HG03159 (cell line): ENCODE data around the gene EME1.

ENCODE experiments used
- ATAC-seq: cut with Tn5 transposase; IDR thresholded peaks from one replicate; pipeline ENCODE4 v1.9.1; 2021; ENCODE audit warnings: mild to moderate bottlenecking, moderate library complexity; ENCODE audit not compliant: unreplicated experiment

EME1 gene

DNA sequence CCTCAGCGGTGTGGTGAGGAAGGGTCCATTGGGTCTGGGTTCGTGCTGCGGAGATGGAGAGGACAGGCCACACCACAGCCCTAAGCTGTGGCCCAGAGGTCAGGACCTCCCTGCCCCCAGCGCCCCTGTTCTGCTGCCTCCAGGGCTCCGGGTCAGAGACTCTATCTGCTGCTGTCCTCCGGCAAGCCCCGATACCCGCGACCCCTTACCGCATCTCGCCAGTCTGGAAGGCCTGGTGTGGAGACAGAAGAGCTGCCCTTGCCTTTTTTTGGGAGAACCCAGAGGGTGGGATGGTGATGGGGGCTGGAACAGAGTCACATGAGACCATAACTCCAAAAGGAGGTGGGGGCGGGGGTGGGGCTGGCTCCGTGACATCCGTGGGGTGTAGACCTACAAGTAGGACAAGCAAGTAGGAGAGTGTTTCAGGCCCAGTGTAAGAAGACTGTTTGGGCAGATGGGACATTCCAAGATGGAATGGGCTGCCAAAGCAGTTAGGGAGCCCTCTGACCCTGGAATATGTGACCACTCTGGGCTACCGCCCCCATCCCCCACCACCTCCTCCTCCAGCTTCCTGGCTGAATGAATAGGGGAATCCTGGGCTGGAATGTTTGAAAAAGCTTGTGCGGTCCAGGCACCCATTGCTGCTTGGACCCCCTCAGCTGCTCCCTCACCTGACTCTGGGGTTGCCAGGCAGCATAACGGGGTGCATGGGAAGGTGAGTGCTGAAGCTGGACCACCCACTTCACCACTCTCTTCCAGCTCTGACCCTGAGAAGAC is 25.7 kb upstream of the EME1 start:
- ATAC-seq: no peak

GRCh38 chr17:50347894-50348291 is 25.1 kb upstream of the EME1 start:
- no peak for ATAC-seq

GRCh38 chr17:50348522-50349242 is 24.3 kb upstream of the EME1 start:
- no peak for ATAC-seq

DNA sequence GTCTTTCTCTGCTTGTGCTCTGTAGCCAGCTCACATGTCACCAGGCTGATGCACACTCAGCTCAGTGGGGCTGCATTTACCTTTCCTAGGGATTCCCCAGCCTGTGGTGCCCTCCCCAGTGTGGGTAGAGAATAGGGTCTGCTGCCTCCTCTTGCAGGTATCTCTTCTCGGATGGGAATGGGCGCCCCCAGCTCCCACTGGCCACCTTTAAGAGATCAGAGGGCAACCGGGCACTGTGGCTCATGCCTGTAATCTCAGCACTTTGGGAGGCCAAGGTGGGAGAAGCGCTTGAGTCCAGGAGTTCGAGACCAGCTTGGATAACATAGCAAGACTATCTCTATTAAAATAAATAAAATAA is 23.8 kb upstream of the EME1 start:
- ATAC-seq: no peak

DNA sequence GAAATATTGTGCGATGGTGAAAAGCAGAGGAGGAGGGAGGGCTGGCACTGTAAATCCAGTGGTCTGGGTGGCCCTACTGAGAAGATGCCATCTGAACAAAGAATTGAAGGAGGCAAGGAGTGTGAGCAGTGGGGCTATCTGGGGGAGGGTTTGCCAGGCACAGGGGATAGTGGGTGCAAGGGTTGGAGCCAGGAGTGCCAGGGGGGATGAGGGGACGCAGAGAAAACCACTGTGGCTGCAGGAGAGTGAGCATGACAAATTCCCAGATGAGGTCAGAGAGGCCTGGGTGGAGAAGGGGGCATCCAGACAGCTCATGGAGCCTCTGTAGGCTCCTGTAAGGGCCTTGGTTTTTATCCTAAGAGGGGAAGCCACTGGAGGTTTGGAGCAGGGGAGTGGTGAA is 22.3 kb upstream of the EME1 start:
- ATAC-seq: no peak

GRCh38 chr17:50352072-50352692 is 20.8 kb upstream of the EME1 start:
- no peak for ATAC-seq

GRCh38 chr17:50352693-50353599 is 20.1 kb upstream of the EME1 start:
- no peak for ATAC-seq

DNA sequence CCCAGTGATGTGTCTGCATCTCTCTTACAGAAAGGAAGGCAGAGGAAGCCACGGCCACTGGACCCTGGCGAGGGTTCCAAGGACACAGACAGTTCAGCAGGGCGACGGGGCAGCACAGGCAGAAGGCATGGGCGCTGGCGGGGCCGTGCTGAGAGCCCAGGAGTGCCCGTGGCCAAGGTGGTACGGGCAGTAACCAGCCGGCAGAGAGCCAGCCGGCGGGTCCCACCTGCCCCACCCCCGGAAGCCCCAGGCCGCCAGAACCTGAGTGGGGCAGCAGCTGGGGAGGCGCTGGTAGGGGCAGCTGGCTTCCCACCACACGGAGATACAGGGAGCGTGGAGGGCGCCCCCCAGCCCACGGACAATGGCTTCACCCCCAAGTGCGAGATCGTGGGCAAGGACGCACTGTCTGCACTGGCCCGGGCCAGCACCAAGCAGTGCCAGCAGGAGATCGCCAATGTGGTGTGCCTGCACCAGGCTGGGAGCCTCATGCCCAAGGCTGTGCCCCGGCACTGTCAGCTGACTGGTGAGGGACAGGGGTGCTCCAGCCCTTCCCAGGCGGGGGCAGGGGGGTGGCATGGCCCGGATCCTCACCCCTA is 19.3 kb upstream of the EME1 start:
- no peak for ATAC-seq

GRCh38 chr17:50354198-50354597 is 18.8 kb upstream of the EME1 start:
- ATAC-seq: no peak

DNA sequence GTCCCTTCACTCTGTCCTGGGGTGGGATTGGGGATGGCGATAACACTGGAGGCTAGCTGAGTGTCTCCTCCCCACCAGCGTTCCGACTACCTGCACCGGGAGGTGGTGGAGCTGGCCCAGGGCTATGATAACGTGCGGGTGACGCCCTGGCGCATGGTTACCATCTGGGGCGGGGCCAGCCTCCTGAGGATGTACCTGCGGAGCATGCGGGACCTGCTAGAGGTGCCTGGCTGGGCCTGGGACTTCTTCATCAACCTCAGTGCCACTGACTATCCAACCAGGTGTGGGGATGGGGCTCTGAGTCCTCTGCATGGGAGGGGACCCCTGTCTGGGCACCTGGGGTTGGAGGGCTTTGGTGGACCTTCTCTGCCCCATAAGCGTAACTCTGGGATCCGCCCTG is 18.3 kb upstream of the EME1 start:
- ATAC-seq: no peak

- no peak for ATAC-seq
These were observed 17.7 kb upstream of the EME1 start for GRCh38 chr17:50355336-50355700.

DNA sequence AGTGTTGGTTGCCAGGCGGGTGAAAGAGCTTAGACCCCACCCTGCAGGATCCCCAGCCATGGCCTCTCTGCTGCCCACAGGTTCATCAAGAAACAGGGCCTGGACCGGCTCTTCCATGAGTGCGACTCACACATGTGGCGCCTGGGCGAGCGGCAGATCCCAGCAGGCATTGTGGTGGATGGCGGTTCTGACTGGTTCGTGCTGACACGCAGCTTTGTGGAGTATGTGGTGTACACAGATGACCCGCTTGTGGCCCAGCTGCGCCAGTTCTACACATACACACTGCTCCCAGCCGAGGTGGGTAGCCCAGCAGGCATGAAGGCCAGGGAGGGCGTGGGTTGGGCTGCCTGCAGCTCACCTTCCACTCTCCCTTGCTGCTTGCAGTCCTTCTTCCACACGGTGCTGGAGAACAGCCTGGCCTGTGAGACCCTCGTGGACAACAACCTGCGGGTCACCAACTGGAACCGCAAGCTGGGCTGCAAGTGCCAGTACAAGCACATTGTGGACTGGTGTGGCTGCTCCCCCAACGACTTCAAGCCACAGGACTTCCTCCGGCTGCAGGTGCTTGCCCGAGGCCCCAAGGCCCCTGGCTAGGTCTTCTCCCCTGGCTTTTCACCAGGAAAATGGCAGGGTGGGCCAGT is 17.2 kb upstream of the EME1 start:
- no peak for ATAC-seq

DNA sequence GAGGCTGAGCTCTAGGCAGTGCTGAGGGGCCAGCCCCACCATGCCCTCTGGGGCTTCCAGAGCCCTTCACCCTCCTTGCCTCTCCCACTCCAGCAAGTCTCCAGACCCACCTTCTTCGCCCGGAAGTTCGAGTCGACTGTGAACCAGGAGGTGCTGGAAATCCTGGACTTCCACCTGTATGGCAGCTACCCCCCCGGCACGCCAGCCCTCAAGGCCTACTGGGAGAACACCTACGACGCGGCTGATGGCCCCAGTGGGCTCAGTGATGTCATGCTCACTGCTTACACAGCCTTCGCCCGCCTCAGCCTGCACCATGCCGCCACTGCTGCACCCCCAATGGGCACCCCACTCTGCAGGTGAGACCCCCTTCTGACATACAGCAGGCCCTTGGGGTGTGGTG is 16.6 kb upstream of the EME1 start:
- no peak for ATAC-seq

DNA sequence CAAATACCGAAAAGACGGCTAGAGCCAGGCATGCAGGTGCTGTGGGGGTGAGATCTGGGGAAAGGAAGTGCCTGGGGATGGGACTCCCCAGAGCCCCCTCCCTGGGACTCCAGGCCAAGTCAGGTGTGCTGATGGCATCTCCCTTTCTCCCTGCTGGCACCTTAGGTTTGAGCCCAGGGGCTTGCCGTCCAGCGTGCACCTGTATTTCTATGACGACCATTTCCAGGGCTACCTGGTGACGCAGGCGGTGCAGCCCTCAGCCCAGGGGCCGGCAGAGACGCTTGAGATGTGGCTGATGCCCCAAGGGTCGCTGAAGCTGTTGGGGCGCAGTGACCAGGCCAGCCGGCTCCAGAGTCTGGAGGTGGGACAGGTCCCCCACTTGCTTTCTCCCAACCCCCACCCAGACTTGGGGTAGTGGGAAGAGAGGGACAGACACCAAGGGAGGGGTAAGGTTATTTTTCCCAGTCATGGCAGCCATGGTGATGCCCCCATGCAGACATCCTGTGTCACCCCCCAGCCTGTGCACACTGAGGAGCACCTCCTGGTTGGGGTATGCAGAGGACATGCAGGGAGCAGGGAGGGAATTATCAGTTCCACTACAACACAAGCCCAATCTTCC is 16.0 kb upstream of the EME1 start:
- ATAC-seq: no peak

GRCh38 chr17:50358177-50358576 is 14.9 kb upstream of the EME1 start:
- ATAC-seq: no peak

GRCh38 chr17:50359005-50359699 is 13.9 kb upstream of the EME1 start:
- ATAC-seq: no peak

GRCh38 chr17:50359998-50360461 is 13.0 kb upstream of the EME1 start:
- no peak for ATAC-seq

- ATAC-seq: no peak
These were observed 12.4 kb upstream of the EME1 start for GRCh38 chr17:50360486-50361115.
